HG03520 (cell line): ENCODE results near the gene AHI1.
"Not testable (repeated sequence)": the region's sequence is repeated elsewhere in the genome, so short reads cannot be mapped to it uniquely, and the experiment has no call there.

ENCODE experiments used
- ATAC-seq: cut with Tn5 transposase; IDR thresholded peaks from one replicate; pipeline ENCODE4 v1.9.1; 2021; ENCODE audit warnings: mild to moderate bottlenecking, moderate library complexity; ENCODE audit not compliant: unreplicated experiment

The AHI1 gene

DNA sequence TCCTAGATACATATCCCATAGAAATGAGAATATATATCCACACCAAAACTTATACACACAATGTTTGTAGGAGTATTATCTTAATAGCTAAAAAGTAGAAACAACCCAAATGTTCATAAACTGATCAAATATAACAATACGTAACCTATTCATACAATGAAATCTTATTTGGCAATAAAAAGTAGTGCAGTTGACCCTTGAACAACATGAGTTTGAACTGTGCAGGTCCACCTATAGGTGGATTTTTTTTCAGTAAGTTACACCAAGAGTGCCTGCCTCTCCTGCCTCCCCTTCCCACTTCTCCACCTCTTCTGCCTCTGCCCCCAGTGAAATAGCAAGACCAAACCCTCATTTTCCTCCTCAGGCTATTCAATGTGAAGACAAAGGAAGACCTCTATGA, 95.2 kb downstream of the AHI1 start:
- no peak for ATAC-seq

DNA sequence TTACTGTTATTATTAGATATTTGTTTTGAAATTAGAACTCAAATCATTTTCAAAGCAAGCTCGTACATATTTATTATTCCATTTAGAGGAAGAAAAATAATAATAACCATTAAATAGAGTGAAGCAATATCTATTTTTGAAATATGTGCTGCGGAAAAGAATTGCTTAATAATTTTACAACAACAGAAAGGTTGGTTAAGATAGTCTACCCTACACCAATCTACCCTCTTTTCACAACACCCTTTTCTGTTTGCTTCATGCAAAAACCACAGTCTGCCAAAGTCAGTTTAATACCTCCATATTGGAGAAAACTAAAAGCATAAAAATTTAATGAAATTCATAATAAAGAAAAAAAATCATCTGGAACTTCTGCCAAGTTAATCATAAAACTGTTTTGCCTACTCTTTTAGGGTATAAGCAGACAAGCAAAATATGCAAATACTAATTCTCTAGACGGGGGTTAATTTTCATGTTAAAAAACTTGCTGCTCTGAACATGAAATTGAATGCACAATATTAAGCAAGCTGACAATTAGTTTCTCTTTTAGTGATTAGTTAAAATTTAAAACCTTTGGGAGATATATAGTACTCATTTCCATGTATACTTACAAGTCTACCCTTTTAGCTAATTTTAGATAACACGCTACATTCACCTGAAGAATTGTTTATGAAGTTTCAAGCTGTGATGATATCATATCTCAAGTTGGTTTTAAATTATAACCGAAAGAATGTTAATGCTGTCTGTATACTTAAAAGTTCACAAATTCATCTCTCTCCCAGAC, 100.2 kb downstream of the AHI1 start:
- ATAC-seq = no peak

DNA sequence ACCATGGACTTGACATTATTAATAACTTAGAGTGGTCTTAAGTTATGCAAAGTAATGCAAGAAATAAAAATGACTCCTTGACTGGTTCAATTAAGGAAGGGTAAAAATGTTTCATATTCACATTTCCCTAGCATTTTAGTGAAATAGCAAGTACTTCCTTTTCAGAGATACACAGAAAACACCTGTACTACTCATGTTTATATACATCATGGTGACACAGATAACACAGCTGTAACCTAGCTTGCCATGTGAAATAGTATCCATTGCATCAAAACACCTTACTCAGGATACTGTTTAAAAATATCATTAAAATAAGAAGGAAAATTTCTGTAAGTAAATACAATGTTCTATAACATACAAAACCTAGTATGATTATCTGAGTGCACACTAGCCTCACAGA, 102.4 kb downstream of the AHI1 start:
- no peak for ATAC-seq

DNA sequence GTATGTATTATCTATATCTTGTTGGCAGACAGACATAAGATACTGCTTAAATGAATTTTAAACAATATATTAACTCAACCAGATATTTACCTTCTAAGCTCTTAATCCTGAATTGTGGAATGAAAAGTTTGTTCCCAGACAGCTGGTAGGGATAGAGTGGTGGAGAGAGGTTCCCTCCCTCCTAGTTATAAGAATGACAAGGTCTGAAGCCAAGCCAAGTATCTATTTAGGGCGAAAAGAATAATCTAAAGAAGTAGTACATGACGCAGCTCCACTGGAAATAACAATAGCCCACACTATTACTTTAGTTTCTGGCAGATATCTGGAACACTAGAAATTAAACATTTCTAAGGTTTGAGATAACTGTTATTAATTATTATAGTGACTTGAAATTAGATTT, 104.3 kb downstream of the AHI1 start:
- no peak for ATAC-seq

DNA sequence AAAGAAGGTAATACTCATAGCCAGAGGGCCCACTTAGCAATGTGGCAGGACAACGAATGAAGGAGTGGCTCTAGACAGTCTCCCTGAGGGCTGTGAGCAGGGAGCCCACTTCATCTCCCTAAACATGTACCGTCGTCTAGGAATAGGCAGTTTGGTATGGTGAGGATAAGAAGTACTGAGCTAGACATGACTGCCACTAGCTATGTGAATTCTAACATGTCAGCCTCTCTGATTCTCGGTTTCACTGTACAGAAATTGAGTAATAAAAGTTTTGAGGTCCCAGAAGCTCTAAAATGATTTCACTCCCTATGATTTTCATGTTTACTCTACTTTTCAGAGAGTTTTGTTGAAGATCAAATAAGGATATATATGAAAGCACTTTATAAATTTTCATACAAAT, 107.1 kb downstream of the AHI1 start:
- ATAC-seq = no peak

DNA sequence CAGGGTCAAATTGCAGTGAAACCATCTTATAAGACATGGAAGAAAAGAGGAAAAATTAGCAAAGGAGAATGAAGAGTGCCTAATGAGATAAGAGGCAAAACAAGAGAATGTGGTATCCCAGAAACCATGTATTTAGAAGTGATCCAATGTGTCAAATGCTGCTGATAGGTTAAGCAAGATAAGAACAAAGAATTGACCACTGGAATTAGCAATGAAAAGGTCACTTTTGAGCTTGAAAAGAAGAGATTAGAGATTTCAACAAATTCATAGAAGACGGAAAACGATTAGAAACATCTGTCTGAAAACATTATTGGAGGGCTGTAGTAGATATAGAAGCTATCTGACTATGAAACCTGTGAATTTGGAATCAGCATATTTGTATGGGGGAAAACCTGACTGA, 112.2 kb downstream of the AHI1 start:
- no peak for ATAC-seq

DNA sequence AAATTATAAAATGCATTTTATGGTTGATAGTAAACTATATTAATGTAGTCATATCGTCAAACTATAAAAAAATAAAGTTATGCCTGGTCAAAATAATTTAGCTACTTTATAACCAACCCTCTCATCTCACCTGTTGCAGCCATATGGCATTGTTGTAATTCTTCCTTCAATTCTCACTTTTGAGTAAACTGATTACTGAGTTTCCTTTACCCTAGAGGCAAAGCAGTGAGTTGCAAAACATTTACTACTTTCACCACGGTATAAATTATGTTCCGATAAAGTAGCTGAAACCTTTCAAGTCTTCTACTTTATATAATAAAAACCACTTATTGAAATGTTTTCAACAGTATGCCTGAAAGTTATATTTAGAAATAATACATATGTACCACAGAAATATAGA, 113.8 kb downstream of the AHI1 start:
- no peak for ATAC-seq

DNA sequence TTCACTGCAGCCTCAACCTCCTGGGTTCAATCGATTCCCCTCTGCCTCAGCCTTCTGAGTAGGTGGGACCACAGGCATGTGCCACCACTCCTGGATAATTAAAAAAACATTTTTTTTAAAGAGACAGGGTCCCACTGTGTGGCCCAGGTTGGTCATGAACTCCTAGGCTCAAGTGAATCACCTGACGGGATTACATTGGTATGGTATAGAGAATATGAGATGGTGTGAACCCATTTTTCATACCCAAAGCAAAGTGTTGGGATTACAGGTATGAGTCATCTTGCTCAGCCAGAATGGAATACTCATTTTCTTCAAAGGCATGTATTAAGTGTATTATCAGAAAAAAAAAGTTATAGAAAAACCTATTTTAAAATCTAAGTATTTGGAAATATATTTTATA, 114.2 kb downstream of the AHI1 start:
- no peak for ATAC-seq

DNA sequence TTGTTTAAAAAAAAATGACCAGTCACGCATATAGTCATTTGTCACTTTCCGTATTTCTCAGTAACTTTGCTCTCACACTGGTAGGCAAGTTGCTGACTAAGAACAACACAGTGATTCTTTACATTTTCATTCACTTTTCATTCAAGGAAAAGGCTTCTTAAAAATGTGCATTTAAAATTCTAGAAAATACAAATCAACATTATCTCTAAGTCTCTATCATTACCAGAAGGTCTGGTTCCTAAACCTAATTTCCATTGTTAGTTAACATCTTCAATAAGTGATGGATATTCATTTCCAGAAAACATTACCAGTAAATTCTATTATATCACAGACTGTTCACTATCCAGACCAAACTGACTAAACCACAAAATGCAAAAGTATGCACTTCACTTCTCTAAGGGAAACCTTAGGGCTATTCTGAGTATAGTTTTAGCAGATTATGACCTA, 115.3 kb downstream of the AHI1 start:
- peak; percentile 87 for ATAC-seq

DNA sequence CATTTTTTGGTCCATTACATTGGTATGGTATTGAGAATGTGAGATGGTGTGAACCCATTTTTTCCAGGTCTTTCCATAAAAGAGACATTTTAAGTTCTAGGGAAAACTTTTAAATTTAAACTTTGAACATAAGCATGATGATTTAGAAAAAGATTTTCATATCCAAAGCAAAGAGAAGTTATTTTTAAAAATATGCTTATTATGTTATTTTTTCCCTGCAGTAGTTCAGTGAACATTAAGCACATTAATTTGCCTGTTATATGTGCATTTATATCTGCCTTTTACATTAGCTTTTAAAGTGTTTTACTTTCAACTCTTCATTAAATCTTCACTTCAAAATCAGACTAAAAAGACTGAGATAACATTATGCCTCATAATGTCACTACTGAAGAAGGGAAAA, 116.7 kb downstream of the AHI1 start:
- no peak for ATAC-seq

DNA sequence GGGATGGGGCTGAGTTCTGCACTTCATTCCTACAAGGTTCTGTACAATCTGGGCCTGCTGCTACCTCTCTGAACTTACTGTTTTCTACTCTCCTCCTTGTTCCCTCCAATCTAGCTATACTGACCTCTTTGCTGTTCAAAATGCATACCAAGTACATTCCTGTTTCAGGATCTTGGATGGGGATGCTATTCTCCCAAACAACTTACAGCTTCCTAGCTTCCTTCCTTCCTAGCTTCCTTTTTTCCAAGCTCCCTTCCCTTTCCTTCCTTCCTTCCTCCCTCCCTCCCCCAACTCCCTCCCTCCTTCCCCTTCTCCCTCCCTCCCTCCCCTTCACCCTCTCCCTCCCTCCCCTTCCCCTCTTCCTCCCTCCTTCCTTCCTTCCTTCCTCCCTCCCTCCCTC, 117.9 kb downstream of the AHI1 start:
- ATAC-seq = no peak

DNA sequence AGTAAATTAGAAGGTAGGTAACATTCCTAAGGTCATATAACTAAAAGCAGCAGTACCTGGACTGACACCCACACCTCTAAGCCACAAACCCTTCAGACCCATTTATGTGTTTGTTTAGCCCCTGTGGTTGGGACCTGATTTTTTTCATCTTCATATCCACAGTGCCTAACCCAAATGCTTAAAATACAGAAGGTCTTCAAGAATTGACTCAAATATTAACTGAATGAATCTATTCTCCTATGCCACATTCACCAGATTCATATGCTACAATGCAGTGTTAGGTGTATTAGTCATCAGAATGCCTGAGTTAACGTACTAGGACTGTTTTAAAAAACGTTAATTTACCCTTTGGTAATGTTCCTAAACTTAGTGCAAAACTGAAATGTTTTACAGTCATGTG, 124.8 kb downstream of the AHI1 start:
- peak; percentile 56 for ATAC-seq

DNA sequence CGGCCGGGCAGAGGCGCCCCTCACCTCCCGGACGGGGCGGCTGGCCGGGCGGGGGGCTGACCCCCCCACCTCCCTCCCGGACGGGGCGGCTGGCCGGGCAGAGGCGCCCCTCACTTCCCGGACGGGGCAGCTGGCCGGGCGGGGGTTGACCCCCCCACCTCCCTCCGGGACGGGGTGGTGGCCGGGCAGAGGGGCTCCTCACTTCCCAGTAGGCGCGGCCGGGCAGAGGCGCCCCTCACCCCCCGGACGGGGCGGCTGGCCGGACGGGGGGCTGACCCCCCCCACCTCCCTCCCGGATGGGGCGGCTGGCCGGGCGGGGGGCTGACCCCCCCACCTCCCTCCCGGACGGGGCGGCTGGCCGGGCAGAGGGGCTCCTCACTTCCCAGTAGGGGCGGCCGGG, 133.9 kb downstream of the AHI1 start:
- ATAC-seq = not testable (repeated sequence)

DNA sequence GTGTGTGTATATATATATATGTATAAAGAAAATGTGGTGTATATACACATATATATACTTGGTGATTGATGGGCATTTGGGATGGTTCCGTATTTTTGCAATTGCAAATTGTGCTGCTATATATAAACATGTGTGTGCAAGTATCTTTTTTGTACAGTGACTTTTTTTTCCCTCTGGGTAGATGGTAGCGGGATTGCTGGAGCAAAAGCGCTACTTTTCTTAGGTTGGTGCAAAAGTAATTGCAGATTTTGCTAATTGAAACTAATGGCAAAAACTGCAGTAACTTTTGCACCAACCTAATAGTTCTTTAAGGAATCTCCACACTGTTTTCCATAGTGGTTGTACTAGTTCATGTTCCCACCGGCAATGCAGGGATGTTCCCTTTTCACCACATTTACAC, 135.4 kb downstream of the AHI1 start:
- ATAC-seq = no peak

DNA sequence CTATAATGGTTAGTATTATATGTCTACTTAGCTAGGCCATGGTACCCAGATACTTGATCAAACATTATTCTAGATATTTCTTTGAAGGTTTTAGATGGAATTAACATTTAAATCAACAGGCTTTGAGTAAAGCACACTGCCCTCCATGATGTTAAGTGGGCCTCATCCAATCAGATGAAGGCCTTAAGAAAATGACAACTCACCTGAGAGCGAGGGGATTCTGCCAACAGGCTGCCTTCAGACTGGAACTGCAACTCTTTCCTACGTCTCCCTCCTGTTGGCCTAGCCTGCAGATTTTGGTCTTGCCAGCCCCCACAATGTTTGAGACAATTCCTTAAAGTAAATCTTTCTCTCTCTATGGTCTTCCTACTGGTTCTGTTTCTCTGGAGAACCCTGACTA, 137.3 kb downstream of the AHI1 start:
- ATAC-seq = no peak

DNA sequence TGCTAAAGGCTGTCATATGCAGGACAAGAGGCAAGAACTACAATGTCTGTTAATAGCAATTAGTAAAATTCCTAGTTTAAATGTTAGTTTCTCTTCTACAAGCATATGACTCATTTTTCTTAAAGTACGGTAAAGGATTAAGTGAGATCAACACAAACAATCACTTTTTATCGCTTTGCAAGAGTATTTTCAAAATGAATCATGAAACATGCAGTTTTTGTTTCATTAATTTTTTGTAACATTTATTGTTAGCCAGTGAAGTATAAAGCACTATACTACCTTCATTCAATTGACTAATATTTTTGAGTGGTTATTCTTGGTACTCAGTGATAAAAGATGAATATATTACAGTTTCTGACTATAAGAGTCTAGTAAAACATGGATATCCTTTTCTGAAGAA, 138.6 kb downstream of the AHI1 start:
- ATAC-seq = no peak

DNA sequence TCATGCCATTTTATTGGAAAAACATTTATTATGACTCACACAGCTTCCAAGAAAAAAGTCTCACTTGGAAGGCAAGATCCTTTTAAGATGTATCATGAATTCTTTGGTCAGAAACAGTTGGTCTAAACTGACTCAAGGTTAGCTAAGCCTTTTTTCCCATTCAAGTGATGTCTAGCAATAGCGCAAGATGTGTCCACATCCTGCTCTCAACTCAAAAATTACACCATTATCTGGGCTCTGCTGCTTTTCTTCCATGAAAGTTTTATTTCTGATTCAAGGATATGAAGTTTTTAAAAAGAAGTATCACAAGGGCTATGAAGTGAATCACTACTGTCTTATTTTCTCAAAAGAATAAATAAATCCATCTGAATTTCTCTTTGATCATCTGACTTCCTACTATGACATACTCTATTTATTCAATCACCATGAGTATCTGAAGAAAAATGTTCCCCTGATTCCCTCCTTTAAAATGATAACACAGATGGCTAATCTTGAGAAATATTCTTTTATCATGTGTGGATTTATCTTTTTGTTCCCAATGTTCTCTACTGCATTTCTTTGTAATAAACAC, 139.2 kb downstream of the AHI1 start:
- ATAC-seq = no peak

DNA sequence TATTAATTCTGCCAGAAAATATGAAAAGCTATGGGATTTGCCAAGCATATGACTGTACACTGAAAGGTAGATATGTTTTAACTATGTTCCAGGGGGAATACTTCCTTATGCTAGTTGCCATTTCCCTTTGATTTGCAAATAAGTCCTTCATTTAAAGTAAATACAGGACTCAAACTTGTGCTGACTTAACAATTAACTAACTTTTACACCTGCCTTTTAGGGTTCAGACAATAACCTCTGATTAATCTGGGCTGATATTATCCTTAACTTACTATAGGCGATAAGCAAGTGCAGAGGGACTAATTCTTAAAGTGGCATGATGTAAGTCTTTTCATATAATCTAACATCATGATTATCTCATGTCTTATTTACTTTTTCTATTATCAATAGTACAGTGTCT, 143.1 kb downstream of the AHI1 start:
- ATAC-seq = no peak

DNA sequence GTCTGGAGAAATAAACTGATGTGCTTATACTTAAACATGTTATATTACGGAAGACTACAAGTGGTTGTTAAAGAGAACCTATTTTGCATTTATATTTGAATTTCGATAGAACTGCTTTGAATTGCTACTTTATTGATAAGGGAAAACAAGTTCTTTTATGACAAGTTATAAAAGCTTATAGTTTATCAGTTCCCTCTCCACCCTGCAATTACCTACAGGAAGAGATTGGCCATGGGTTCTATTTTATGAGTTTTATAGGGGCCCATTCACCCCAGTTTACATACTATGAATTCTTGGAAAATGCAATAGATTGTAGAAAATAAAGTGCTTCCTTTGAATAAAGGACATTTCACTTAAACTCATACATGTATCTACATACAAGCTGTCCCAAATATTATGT, 144.4 kb downstream of the AHI1 start:
- ATAC-seq = no peak

DNA sequence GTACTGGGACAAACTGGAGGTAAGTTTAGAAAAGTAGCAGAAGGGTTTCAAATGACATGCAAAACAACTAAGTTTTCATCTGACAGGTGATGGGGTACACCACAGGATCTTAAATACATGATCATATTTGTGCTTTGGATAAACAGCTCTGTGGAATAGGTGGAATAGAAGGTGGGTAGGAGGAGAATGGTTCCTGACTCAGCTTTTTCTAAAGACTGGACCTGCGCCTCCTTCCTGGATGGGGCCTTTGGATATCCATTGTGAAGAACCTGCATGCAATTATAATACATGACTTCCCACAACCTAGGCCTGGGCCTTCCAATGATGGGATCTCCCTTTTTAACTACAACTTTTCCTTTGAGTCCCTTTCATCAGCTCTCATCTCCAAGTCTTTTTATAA, 145.9 kb downstream of the AHI1 start:
- ATAC-seq = no peak

DNA sequence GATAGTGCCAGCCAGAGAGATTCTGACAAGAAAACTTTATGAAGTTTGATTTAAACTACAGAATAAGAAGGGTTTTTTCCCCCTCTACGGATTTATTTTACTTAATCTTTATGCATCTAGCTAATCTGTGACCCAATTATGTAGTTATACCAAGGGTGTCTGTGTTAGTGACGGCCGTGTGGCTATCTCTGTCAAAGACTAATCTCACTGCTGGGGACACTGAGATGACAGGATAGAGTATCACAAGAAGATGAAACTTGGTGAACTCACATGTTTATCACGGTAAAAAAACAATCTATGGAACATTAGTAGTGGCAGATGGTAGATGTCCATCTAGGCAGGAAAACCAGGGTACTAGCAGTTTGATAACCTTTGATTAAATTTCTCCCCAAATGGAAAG, 149.7 kb downstream of the AHI1 start:
- ATAC-seq = no peak

DNA sequence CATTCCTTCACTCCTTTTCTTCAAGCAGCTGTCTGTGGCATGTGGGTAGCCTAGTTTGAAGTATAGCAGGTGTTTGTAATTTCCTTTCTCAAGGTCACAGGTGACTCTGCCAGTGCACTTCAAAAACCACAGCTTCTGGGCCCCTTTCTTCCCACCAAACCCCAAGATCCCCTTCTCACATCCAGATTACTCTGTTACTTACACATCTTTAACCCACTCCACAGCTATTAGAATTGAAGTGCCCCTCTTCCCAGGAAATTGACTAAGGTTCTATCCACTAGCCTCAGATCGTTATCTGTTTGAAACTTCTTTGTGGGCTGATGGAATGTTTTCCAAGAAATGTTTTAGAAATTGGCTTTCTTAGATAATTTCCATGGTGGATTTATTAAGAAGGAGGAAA, 150.8 kb downstream of the AHI1 start:
- ATAC-seq = no peak

DNA sequence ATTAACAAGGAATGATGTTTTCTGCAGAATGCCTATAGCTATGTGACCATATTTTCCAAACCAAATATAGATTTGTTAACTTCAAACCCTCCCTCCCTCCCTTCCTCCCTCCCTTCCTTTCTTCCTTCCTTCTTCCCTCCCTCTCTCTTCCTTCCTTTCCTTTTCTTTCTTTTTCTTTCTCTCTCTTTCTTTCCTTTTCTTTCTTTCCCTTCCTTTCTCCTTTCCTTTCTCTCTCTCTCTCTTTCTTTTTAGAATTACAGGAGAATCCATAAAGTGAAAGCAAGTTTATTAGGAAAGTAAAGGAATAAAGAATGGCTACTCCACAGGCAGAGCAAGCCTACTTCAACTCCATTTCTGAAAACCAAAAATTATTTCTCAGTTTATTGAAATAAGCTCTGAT, 153.0 kb downstream of the AHI1 start:
- no peak for ATAC-seq
